Measurements from ENCODE around the gene PIGU.

- TF ChIP-seq CTCF (IDR thresholded peaks at IDR 0.05), result no peak
- TF ChIP-seq EP300 (IDR thresholded peaks at IDR 0.05), result no peak
- no peak for TF ChIP-seq POLR2A (IDR thresholded peaks at IDR 0.05)
- peak in 1 of 3 donors; percentile 30 for TF ChIP-seq POLR2AphosphoS5 (IDR thresholded peaks at IDR 0.05)
Observed at GRCh38 chr20:34643928-34644327, 33.0 kb downstream of the PIGU start.

All from stomach (tissue), 4 donors.